ENCODE measurements around the gene GRM8. TPM values are rescaled to one million over a fixed set of nuclear protein-coding genes. Genes with fewer than 3 reads are reported as not detected.

GRM8 gene
- total RNA-seq, 6 experiments from 2014 or later = not detected

DNA sequence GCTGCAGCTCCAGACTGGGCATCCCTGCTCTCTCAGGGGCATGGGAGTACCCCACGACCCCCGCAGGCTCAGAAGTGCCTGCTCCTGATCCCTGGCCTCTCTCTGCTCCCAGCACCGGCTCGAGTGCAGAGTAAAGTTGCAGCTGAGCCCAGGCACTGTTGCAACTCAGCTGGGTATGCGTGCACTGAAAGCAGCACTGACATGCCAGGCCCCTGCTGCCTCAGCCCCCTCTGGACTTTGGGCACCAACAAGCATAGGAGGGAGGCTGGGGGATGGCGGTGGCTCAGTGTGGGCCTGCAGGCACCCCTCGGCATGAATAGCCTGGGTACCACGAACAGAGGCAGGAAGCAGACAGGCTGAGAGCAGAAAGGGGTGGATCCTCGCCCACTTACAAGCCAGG lies 295.3 kb downstream of the GRM8 start:
- TF ChIP-seq, protein P1, sequence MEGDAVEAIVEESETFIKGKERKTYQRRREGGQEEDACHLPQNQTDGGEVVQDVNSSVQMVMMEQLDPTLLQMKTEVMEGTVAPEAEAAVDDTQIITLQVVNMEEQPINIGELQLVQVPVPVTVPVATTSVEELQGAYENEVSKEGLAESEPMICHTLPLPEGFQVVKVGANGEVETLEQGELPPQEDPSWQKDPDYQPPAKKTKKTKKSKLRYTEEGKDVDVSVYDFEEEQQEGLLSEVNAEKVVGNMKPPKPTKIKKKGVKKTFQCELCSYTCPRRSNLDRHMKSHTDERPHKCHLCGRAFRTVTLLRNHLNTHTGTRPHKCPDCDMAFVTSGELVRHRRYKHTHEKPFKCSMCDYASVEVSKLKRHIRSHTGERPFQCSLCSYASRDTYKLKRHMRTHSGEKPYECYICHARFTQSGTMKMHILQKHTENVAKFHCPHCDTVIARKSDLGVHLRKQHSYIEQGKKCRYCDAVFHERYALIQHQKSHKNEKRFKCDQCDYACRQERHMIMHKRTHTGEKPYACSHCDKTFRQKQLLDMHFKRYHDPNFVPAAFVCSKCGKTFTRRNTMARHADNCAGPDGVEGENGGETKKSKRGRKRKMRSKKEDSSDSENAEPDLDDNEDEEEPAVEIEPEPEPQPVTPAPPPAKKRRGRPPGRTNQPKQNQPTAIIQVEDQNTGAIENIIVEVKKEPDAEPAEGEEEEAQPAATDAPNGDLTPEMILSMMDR (IDR thresholded peaks at IDR 0.05) = no peak
- Mint-ChIP-seq H3K4me1 (ENCODE audit: low read depth) (no peaks in the 10 kb centered on the region), H3K27ac (no peak overlapping the region)

DNA sequence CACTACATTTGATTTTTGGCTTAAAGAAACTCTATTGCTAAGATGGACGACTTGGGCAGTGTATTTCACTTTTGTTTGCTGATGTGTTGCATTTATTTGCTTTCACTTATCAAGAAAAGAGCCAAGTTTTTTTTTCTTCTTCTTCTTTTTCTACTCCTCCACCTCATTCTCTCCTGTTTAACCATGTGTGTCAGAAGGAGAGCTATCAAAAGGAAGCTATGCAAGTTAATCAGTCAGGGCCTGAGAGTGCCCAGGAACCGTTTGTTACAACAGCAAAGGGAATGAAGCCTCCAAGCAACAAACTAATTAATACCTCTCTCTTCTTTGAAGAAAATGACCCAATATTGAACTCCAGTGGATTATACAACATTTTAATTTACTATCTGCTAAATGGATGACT lies 299.3 kb downstream of the GRM8 start:
- Mint-ChIP-seq H3K27ac (no peak overlapping the region), H3K4me1 (ENCODE audit: low read depth) (no peaks in the 10 kb centered on the region), H3K27me3 (ENCODE audit: insufficient read depth) (no peaks in the 10 kb centered on the region), H3K4me3 (no peak overlapping the region), H3K9me3 (peaks cover 27% of the 10 kb centered on the region), H3K36me3 (ENCODE audit: low read depth) (no peaks in the 10 kb centered on the region)
- TF ChIP-seq, protein P1 (IDR thresholded peaks at IDR 0.05) = no peak
- no peak for DNase-seq

More for the DNA sequence above, 295.3 kb downstream of the GRM8 start:
- Mint-ChIP-seq H3K9me3 (peaks cover 37% of the 10 kb centered on the region), H3K27me3 (ENCODE audit: insufficient read depth) (no peaks in the 10 kb centered on the region), H3K36me3 (ENCODE audit: low read depth) (no peaks in the 10 kb centered on the region), H3K4me3 (no peak overlapping the region)
- DNase-seq = no peak

DNA sequence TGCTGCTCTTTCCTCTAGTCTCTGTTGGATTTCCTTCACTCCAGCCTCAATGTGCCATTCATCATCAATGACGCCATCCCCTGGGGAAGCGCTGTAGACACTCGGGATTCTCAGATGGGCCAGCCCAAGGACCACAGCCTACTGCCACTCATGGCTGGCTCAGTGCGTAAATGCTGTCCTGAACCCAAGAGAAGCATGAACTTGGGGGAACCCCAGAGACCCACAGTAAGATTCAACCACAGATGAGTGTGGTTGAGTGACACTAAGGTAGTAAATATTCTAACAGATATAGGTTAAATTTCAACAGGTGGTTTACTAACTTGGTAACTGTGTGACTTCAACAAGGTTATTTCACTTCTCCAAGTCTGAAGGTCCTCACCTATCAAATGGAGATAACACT lies 304.1 kb downstream of the GRM8 start:
- H3K9me3 Mint-ChIP-seq = peaks cover 27% of the 10 kb centered on the region
- no peaks in the 10 kb centered on the region for H3K4me1 Mint-ChIP-seq (ENCODE audit: low read depth)
- no peaks in the 10 kb centered on the region for H3K36me3 Mint-ChIP-seq (ENCODE audit: low read depth)
- H3K4me3 Mint-ChIP-seq = no peak overlapping the region
- no peaks in the 10 kb centered on the region for H3K27me3 Mint-ChIP-seq (ENCODE audit: insufficient read depth)
- TF ChIP-seq, protein P1 (IDR thresholded peaks at IDR 0.05) = no peak
- no peak for DNase-seq
- H3K27ac Mint-ChIP-seq = no peak overlapping the region

DNA sequence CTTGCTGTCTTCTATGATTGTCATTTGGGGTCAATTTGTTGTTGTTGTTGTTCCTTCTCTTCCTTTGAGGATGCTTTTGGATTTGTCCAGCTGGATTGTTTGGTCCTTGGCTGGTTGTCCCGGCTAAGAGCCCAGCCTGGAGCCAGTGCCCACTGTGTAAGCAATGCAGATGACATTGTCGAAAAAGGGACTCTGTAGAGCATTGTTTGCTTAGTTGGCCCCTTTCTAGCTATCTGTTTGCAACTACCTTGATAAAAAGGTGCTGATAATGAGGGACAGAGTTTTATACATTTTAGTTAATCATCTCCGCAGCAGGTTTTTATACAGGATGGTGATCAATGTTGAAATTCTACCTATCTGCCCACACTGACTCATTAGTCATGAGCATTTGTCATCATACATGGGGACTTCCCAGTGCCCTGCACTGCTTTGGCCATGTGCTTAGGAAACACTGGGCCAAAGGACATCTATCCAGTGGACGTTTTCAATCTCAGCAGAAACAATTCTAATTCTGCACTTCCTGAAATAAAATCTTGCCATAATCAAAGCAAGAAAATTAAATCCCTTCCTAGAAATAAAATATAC lies 311.9 kb downstream of the GRM8 start:
- H3K27ac Mint-ChIP-seq = no peak overlapping the region
- no peaks in the 10 kb centered on the region for H3K4me1 Mint-ChIP-seq (ENCODE audit: low read depth)
- DNase-seq = no peak
- H3K36me3 Mint-ChIP-seq (ENCODE audit: low read depth) = no peaks in the 10 kb centered on the region
- no peak overlapping the region for H3K4me3 Mint-ChIP-seq
- H3K9me3 Mint-ChIP-seq = peaks cover 39% of the 10 kb centered on the region
- TF ChIP-seq, protein P1 (IDR thresholded peaks at IDR 0.05) = no peak
- H3K27me3 Mint-ChIP-seq (ENCODE audit: insufficient read depth) = no peaks in the 10 kb centered on the region

DNA sequence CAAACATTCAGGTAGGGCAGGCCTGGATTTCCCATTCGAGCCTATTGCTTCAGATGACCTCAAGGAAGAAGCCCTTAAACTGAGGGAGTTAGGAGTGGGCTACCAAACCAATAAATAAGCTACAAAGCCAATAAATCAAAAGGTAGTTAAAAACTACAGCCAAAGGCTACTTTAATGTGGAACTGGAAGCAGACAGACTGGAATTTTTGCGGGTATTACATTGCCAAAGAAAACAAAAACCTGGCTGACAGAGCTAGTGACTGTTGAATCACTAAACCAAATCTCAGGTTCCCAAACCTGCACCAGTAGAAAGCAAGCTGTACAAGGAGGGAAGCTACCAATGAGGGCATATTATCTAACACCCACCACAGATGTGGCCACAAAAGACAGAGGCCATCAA lies 315.6 kb downstream of the GRM8 start:
- Mint-ChIP-seq H3K27me3 (ENCODE audit: insufficient read depth) (no peaks in the 10 kb centered on the region; the same call in 1 of the 2 replicates), H3K36me3 (ENCODE audit: low read depth) (no peaks in the 10 kb centered on the region), H3K9me3 (peaks cover 32% of the 10 kb centered on the region), H3K27ac (no peak overlapping the region), H3K4me1 (ENCODE audit: low read depth) (no peaks in the 10 kb centered on the region), H3K4me3 (no peak overlapping the region)
- TF ChIP-seq, protein P1 (IDR thresholded peaks at IDR 0.05) = no peak
- DNase-seq = no peak
